Osteocyte (in vitro differentiated cells): Measurements from ENCODE around the gene DUS3L. TPM values are rescaled to one million over a fixed set of nuclear protein-coding genes. Genes with fewer than 3 reads are reported as not detected.

Source experiments
- DNase-seq: peaks from one replicate; pipeline ENCODE4 v3.0.0; 2021; ENCODE audit warnings: mixed read lengths; ENCODE audit not compliant: unreplicated experiment; ENCODE audit errors: extremely low spot score
- H3K27ac Mint-ChIP-seq: one replicate; pipeline ENCODE4 v1.8.0; 2021; ENCODE audit warnings: mild to moderate bottlenecking, mixed read lengths; ENCODE audit not compliant: unreplicated experiment
- H3K27me3 Mint-ChIP-seq: one replicate; pipeline ENCODE4 v1.8.0; 2021; ENCODE audit warnings: mixed read lengths; ENCODE audit not compliant: unreplicated experiment
- H3K36me3 Mint-ChIP-seq: one replicate; pipeline ENCODE4 v1.8.0; 2021; ENCODE audit warnings: mixed read lengths; ENCODE audit not compliant: unreplicated experiment
- H3K4me1 Mint-ChIP-seq: one replicate; pipeline ENCODE4 v1.8.0; 2021; ENCODE audit warnings: mixed read lengths; ENCODE audit not compliant: unreplicated experiment
- H3K4me3 Mint-ChIP-seq: one replicate; pipeline ENCODE4 v1.8.0; 2021; ENCODE audit warnings: mild to moderate bottlenecking, moderate library complexity, mixed read lengths; ENCODE audit not compliant: unreplicated experiment
- H3K9me3 Mint-ChIP-seq: one replicate; pipeline ENCODE4 v1.8.0; 2021; ENCODE audit warnings: mixed read lengths; ENCODE audit not compliant: unreplicated experiment
- total RNA-seq: library from RNA; stranded (reverse); gene quantifications from 2 replicates; pipeline ENCODE4 v1.2.1, GENCODE V29; 2021
- TF ChIP-seq, protein P1 (sequence below): fragments of 200-600 bp; sonication (generic); IDR thresholded peaks from 2 replicates; pipeline ENCODE4 v1.5.0; 2021; ENCODE audit warnings: antibody characterized with exemption, mild to moderate bottlenecking, moderate library complexity

DUS3L gene
- total RNA-seq, 1 donor from 2014 or later = 29.0 TPM

DNA sequence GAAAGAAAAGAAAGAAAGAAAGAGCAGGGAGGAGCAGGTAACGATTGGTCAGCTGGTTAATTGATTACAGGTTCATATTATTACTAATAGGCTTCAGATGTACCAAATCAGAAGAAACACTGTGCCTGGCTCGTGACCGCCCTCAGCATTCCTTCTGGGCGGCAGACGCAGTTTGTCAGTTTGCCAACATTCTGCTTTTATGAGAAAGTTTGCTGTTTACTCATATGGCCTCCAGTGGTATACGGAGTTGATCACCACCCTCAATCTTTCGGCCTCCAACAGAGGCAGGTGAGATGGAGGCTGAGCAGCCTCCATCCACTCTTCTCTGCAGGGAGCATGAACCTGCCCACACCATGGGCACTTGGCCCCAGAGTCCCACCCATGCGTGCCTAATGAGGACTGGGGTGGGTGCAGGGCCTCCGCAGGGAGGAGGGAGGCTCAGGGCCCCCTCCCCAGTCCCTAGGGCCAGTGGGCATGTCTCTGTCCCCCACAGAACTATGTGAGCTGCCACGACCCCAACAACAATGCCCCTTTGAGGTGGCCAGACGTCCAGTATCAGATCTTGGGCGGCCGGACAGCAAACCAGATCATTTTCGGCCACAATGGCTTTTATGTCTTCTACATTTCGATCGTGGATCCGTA is 15.2 kb downstream of the DUS3L start:
- H3K4me3 Mint-ChIP-seq = no peak overlapping the region
- H3K4me1 Mint-ChIP-seq = no peaks in the 10 kb centered on the region
- no peaks in the 10 kb centered on the region for H3K9me3 Mint-ChIP-seq
- no peak for DNase-seq
- TF ChIP-seq, protein P1, sequence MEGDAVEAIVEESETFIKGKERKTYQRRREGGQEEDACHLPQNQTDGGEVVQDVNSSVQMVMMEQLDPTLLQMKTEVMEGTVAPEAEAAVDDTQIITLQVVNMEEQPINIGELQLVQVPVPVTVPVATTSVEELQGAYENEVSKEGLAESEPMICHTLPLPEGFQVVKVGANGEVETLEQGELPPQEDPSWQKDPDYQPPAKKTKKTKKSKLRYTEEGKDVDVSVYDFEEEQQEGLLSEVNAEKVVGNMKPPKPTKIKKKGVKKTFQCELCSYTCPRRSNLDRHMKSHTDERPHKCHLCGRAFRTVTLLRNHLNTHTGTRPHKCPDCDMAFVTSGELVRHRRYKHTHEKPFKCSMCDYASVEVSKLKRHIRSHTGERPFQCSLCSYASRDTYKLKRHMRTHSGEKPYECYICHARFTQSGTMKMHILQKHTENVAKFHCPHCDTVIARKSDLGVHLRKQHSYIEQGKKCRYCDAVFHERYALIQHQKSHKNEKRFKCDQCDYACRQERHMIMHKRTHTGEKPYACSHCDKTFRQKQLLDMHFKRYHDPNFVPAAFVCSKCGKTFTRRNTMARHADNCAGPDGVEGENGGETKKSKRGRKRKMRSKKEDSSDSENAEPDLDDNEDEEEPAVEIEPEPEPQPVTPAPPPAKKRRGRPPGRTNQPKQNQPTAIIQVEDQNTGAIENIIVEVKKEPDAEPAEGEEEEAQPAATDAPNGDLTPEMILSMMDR = no peak
- H3K36me3 Mint-ChIP-seq = no peaks in the 10 kb centered on the region
- no peaks in the 10 kb centered on the region for H3K27me3 Mint-ChIP-seq
- no peak overlapping the region for H3K27ac Mint-ChIP-seq

DNA sequence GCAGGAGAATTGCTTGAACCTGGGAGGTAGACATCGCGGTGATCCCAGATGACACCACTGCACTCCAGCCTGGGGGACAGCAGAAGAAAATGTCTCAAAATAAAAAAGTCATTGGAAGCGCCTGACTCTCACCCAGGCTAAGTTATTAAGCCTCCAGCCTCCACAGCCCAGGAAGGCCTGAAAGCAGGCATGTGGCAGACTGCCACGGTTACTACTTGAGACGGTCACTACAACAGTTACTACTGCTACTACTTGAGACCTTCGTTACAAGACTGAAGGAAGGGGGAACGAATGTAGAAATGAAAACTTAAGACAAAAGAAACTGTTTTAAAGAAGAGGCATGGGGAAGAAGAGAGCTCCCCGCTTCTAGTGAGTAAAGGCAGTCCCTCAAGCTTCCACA is 16.0 kb downstream of the DUS3L start:
- no peak for DNase-seq

DNA sequence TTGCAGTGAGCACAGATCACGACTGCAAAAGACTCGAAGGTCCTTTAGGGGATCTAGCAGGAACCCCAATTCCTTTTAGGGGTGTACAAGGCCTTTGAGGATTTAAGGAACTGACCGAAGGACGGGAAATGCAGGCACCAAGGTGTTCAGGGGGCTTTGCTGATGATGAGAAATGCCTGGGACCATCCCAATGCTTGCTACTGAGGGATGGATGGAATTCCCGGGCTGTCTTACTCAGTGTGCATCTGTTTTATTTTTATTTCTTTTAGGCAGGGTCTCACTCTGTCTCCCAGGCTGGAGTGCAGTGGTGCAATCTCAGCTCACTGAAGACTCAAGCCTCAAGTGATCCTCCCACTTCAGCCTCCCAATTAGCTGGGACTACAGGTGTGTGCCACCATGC is 17.7 kb downstream of the DUS3L start:
- no peak for DNase-seq
- H3K27ac Mint-ChIP-seq = peak overlapping the region; percentile 77
- H3K4me1 Mint-ChIP-seq = no peaks in the 10 kb centered on the region
- H3K27me3 Mint-ChIP-seq = no peaks in the 10 kb centered on the region
- H3K4me3 Mint-ChIP-seq = no peak overlapping the region
- TF ChIP-seq, protein P1 = no peak
- H3K36me3 Mint-ChIP-seq = no peaks in the 10 kb centered on the region
- H3K9me3 Mint-ChIP-seq = no peaks in the 10 kb centered on the region

More for the DNA sequence above, 16.0 kb downstream of the DUS3L start:
- no peaks in the 10 kb centered on the region for H3K27me3 Mint-ChIP-seq
- TF ChIP-seq, protein P1 = no peak
- H3K9me3 Mint-ChIP-seq = no peaks in the 10 kb centered on the region
- no peaks in the 10 kb centered on the region for H3K36me3 Mint-ChIP-seq
- H3K27ac Mint-ChIP-seq = no peak overlapping the region
- no peaks in the 10 kb centered on the region for H3K4me1 Mint-ChIP-seq
- no peak overlapping the region for H3K4me3 Mint-ChIP-seq

DNA sequence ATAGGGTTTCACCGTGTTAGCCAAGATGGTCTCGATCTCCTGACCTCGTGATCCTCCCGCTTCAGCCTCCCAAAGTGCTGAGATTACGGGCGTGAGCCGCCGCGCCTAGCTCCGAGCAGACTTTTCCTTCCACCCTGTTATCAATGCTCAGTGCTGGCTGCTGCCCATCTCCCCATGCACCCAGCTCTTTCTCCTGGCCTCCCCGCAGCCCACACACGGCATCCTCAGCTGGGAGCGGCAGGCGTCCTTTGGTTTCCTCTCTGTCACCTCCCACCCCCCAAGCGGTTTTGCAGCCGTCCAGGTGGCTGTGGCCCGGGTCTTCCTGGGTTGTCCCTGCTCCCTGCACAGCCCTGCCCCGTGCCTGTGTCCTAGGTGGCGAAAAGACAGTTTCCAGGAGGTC is 18.5 kb downstream of the DUS3L start:
- DNase-seq = no peak
- TF ChIP-seq, protein P1 = no peak
- no peak overlapping the region for H3K4me3 Mint-ChIP-seq
- no peaks in the 10 kb centered on the region for H3K36me3 Mint-ChIP-seq
- H3K9me3 Mint-ChIP-seq = no peaks in the 10 kb centered on the region
- no peaks in the 10 kb centered on the region for H3K4me1 Mint-ChIP-seq
- no peak overlapping the region for H3K27ac Mint-ChIP-seq
- no peaks in the 10 kb centered on the region for H3K27me3 Mint-ChIP-seq

DNA sequence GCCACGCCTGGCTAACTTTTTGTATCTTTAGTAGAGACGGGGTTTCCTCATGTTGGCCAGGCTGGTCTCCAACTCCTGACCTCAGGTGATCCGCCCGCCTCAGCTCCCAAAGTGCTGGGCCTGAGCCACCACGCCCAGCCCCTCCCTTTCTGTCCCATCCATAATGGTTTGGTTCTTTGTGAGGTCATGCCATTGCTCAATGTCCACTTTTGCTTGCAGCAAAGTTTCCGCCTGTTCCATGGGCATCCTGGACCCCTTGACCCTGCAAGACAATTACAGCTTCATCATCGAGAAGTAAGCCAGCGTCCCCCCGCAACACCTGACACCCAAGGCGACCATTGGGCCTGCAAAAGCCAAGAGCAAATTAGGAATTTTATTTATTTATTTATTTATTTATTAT is 23.0 kb downstream of the DUS3L start:
- Mint-ChIP-seq H3K36me3 (no peaks in the 10 kb centered on the region), H3K9me3 (no peaks in the 10 kb centered on the region), H3K27ac (no peak overlapping the region), H3K27me3 (no peaks in the 10 kb centered on the region), H3K4me3 (no peak overlapping the region), H3K4me1 (no peaks in the 10 kb centered on the region)
- TF ChIP-seq, protein P1 = no peak
- no peak for DNase-seq
